ENCODE data around the gene HEBP1.

The HEBP1 gene

DNA sequence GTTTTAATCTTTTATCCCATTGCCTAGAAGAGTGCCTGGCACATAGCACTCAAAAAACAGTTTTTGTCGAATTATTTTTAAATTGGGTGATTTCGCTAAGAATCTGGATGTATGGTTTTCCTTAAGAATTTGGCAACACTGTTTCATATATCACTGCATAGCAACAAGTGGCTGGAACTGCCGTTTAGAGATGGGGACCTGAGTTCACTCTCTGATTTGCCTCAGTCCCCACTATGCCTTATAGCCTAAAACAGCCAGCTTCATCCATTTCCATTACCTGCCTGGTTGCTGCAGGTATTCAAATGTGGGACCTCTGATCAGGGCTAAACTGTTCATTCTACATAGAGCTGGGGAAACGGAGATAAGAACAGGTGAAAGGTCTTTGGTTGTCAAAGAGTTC lies 1.8 kb downstream of the HEBP1 start:
- DNase-seq (ENCODE audit: low read depth in 1 of 2, low spot score in 1 of 2): no peak
- TF ChIP-seq, protein P1, sequence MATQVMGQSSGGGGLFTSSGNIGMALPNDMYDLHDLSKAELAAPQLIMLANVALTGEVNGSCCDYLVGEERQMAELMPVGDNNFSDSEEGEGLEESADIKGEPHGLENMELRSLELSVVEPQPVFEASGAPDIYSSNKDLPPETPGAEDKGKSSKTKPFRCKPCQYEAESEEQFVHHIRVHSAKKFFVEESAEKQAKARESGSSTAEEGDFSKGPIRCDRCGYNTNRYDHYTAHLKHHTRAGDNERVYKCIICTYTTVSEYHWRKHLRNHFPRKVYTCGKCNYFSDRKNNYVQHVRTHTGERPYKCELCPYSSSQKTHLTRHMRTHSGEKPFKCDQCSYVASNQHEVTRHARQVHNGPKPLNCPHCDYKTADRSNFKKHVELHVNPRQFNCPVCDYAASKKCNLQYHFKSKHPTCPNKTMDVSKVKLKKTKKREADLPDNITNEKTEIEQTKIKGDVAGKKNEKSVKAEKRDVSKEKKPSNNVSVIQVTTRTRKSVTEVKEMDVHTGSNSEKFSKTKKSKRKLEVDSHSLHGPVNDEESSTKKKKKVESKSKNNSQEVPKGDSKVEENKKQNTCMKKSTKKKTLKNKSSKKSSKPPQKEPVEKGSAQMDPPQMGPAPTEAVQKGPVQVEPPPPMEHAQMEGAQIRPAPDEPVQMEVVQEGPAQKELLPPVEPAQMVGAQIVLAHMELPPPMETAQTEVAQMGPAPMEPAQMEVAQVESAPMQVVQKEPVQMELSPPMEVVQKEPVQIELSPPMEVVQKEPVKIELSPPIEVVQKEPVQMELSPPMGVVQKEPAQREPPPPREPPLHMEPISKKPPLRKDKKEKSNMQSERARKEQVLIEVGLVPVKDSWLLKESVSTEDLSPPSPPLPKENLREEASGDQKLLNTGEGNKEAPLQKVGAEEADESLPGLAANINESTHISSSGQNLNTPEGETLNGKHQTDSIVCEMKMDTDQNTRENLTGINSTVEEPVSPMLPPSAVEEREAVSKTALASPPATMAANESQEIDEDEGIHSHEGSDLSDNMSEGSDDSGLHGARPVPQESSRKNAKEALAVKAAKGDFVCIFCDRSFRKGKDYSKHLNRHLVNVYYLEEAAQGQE (IDR thresholded peaks at IDR 0.05; ENCODE audit: insufficient replicate concordance, low read depth): no peak
- TF ChIP-seq GABPA (IDR thresholded peaks at IDR 0.05; ENCODE audit: low read depth) (no peak), SPI1 (IDR thresholded peaks at IDR 0.05; ENCODE audit: borderline replicate concordance, low read depth) (no peak), POLR2AphosphoS5 (IDR thresholded peaks at IDR 0.05; ENCODE audit: low read depth) (no peak)
- TF ChIP-seq, protein P2, sequence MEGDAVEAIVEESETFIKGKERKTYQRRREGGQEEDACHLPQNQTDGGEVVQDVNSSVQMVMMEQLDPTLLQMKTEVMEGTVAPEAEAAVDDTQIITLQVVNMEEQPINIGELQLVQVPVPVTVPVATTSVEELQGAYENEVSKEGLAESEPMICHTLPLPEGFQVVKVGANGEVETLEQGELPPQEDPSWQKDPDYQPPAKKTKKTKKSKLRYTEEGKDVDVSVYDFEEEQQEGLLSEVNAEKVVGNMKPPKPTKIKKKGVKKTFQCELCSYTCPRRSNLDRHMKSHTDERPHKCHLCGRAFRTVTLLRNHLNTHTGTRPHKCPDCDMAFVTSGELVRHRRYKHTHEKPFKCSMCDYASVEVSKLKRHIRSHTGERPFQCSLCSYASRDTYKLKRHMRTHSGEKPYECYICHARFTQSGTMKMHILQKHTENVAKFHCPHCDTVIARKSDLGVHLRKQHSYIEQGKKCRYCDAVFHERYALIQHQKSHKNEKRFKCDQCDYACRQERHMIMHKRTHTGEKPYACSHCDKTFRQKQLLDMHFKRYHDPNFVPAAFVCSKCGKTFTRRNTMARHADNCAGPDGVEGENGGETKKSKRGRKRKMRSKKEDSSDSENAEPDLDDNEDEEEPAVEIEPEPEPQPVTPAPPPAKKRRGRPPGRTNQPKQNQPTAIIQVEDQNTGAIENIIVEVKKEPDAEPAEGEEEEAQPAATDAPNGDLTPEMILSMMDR (IDR thresholded peaks at IDR 0.05; ENCODE audit: insufficient read depth, low read length): no peak
- Histone ChIP-seq H3K27ac (replicated peaks) (no peak overlapping the region), H3K4me3 (replicated peaks; ENCODE audit: insufficient read depth, low read length) (no peak overlapping the region), H3K27me3 (ENCODE audit: insufficient read depth, poor library complexity, severe bottlenecking) (no peaks in the 10 kb centered on the region)

DNA sequence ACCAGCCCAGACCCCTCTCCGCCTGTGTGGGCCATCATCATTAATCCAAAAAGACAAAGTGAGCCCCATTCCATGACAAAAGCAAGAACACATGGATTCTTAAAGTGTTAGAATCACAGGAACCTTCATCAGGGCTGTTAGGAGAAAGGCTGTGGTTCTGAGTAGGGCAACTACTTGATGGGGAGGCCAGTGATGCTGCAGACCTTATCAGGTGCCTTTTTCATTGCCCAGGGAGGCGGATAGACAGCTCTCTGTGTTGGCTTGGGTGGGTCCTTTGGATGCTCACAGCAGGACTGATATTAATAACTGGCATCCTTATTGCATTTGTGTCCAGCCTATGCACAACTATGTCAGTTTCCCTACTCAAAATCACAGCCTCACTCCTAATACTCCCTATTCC lies 2.3 kb downstream of the HEBP1 start:
- no peak for DNase-seq (ENCODE audit: low read depth in 1 of 2, low spot score in 1 of 2)
- no peaks in the 10 kb centered on the region for H3K27me3 ChIP-seq (ENCODE audit: insufficient read depth, poor library complexity, severe bottlenecking)
- no peak overlapping the region for H3K27ac ChIP-seq (replicated peaks)
- no peak overlapping the region for H3K4me3 ChIP-seq (replicated peaks; ENCODE audit: insufficient read depth, low read length)
- TF ChIP-seq POLR2AphosphoS5 (IDR thresholded peaks at IDR 0.05; ENCODE audit: low read depth) (no peak), SPI1 (IDR thresholded peaks at IDR 0.05; ENCODE audit: borderline replicate concordance, low read depth) (no peak), GABPA (IDR thresholded peaks at IDR 0.05; ENCODE audit: low read depth) (no peak)
- TF ChIP-seq, protein P1 (IDR thresholded peaks at IDR 0.05; ENCODE audit: insufficient replicate concordance, low read depth): no peak
- TF ChIP-seq, protein P2 (IDR thresholded peaks at IDR 0.05; ENCODE audit: insufficient read depth, low read length): no peak

DNA sequence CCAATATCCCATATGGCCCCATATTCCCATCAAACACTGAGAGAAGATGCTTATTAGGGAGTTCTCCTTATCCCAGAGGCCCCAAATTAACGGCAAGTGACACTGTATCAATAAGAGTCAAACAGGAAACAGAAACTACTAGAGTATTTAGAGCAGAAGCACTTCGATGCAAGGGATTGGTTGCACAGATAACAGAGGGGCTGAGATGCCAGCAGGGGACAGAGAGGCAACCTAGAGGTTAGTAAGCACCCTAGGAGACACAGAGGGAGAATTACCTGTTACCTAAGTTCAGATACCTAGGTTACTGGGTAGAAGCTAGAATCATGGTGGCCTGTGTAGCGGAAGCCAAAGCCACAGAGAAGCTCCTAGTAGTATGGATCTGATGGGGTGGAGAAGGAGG lies 2.9 kb downstream of the HEBP1 start:
- Histone ChIP-seq H3K27me3 (ENCODE audit: insufficient read depth, poor library complexity, severe bottlenecking) (no peaks in the 10 kb centered on the region), H3K4me3 (replicated peaks; ENCODE audit: insufficient read depth, low read length) (no peak overlapping the region), H3K27ac (replicated peaks) (no peak overlapping the region)
- TF ChIP-seq POLR2AphosphoS5 (IDR thresholded peaks at IDR 0.05; ENCODE audit: low read depth) (no peak), GABPA (IDR thresholded peaks at IDR 0.05; ENCODE audit: low read depth) (no peak), SPI1 (IDR thresholded peaks at IDR 0.05; ENCODE audit: borderline replicate concordance, low read depth) (no peak)
- TF ChIP-seq, protein P1 (IDR thresholded peaks at IDR 0.05; ENCODE audit: insufficient replicate concordance, low read depth): no peak
- no peak for DNase-seq (ENCODE audit: low read depth in 1 of 2, low spot score in 1 of 2)
